GM08714 (cell line): ENCODE data around the gene ALMS1.
"Not testable (repeated sequence)": the region's sequence is repeated elsewhere in the genome, so short reads cannot be mapped to it uniquely, and the experiment has no call there.

ENCODE experiments used
- H3K4me3 ChIP-seq: fragments of 200-500 bp; sonication (Bioruptor generic); 2 replicates; pipeline ENCODE4 v1.5.1; 2014; ENCODE audit warnings: mild to moderate bottlenecking, low read length, inconsistent platforms
- ZNF274 ChIP-seq: IDR thresholded peaks from 2 replicates; pipeline ENCODE4 v1.6.1; 2012; ENCODE audit warnings: mild to moderate bottlenecking, low read depth, low read length

ALMS1 gene

DNA sequence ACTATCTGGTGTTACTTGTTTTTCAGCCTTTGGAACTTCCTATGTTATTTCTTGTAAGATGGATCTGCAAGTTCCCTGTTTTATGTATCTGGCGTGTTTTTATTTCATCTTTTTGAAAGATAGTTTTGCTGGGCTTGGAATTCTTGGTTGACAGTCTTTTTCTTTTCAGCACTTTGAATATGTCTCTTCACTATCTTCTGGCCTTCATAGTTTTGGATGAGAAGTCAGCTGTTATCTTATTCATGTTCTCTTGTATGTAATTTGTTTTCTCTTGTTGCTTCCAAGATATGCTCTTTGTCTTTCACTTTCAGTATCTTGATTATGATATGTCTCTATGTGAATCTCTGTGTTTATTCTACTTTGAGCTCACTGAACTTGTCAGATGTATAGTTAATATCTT is 50.4 kb downstream of the ALMS1 start:
- TF ChIP-seq ZNF274 = no peak
- no peak overlapping the region for H3K4me3 ChIP-seq

DNA sequence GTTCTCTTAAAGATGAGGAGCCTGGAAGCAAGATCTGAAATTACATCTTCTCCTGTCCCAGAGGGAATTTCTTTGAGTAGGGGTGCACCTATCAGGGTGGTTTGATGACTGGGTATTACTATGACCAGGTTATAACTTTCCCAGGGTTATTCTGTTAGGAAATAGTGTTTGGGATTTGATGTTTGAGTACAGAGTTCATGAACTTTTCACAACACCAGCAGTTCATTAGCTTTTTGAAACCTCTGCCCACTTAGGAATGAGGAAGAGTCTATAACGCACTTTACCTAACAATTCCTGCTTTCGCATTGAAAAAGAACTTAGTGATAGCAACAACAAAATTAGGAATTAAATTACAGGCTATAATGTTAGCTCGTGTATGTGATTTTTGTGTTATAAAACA is 58.6 kb downstream of the ALMS1 start:
- TF ChIP-seq ZNF274 = no peak
- H3K4me3 ChIP-seq = no peak overlapping the region

- no peak for TF ChIP-seq ZNF274
- H3K4me3 ChIP-seq = no peak overlapping the region
These were observed 63.2 kb downstream of the ALMS1 start for GRCh38 chr2:73448856-73449255.

GRCh38 chr2:73449404-73449803 is 63.8 kb downstream of the ALMS1 start:
- H3K4me3 ChIP-seq = no peak overlapping the region
- TF ChIP-seq ZNF274 = no peak

GRCh38 chr2:73451263-73451972 is 65.8 kb downstream of the ALMS1 start:
- no peak for TF ChIP-seq ZNF274
- H3K4me3 ChIP-seq = no peak overlapping the region; the same call in 1 of the 2 replicates

GRCh38 chr2:73457982-73458381 is 72.3 kb downstream of the ALMS1 start:
- H3K4me3 ChIP-seq = no peak overlapping the region
- TF ChIP-seq ZNF274 = no peak

DNA sequence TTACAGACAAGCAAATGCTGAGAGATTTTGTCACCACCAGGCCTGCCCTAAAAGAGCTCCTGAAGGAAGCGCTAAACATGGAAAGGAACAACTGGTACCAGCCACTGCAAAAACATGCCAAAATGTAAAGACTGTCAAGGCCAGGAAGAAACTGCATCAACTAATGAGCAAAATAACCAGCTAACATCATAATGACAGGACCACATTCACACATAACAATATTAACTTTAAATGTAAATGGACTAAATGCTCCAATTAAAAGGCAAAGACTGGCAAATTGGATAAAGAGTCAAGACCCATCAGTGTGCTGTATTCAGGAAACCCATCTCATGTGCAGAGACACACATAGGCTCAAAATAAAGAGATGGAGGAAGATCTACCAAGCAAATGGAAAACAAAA is 76.8 kb downstream of the ALMS1 start:
- not testable (repeated sequence) for H3K4me3 ChIP-seq

DNA sequence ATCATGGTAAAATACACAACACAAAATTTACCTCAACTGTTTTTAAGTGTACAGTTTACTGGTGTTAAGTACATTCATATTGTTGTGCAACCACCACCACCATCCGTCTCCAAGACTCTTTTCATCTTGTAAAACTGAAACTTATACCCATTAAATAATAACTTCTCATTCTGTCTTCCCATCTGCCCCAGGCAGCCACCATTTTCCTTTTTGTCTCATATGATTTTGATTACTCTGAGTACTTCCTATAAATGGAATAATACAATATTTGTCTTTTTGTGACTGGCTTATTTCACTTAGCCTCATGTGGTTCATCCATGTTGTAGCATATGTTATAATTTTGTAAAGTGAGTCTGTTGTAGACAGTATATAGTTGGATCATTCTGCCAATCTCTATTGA is 82.7 kb downstream of the ALMS1 start:
- H3K4me3 ChIP-seq = no peak overlapping the region
- TF ChIP-seq ZNF274 = no peak

- not testable (repeated sequence) for H3K4me3 ChIP-seq
These were observed 98.2 kb downstream of the ALMS1 start for GRCh38 chr2:73483874-73484273.

DNA sequence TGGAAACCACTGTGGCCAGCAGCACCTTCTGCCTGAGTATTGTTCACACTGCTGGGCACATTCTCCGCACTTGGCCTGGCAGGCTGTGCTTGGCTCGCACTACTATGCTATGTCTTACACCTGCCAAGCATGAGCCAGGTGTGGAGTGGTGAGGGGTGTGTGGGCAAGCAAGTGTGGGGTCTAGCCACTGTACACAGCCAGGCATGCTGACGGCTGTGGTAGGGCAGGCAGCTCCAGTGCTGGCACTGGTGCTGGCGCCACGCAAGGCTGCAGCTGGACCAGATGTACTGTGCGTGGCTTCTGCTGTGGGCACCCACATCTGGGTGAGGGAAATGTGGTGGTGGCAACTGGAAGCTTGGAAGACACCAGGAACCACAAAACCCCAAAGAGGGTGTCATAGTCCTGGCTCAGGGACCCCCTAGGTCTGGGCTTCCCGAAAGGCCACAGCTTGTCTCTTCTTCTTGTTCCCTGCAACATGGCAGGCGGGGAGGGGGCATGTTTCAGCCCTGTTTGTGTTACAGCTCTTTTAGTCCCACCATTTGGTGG is 101.5 kb downstream of the ALMS1 start:
- no peak for TF ChIP-seq ZNF274
- H3K4me3 ChIP-seq = no peak overlapping the region

DNA sequence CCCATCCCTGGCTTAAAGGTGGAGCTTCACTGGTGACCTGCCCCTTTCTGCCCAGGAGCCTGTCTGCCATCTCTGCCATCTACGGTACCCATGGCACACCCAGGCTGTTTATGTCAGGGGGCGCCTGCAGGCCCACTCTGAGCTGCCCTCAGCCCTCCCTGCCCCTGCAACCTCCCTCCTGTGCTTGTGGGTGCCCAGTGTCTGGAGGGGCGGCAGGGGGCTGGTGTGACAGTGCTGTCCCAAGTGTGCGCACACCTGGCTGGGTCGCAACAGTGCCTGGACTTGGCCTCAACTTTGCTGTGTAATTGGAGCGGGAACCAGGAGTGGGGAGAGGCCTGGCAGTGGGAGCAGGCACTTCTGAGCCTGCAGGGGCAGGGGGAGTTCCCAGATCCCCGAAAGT is 102.4 kb downstream of the ALMS1 start:
- TF ChIP-seq ZNF274 = no peak
- H3K4me3 ChIP-seq = no peak overlapping the region

- TF ChIP-seq ZNF274 = no peak
These were observed 103.4 kb downstream of the ALMS1 start for GRCh38 chr2:73489053-73489452.

GRCh38 chr2:73494031-73494430 is 108.4 kb downstream of the ALMS1 start:
- no peak overlapping the region for H3K4me3 ChIP-seq
- TF ChIP-seq ZNF274 = no peak

More at GRCh38 chr2:73489053-73489452, 103.4 kb downstream of the ALMS1 start:
- H3K4me3 ChIP-seq = no peak overlapping the region

DNA sequence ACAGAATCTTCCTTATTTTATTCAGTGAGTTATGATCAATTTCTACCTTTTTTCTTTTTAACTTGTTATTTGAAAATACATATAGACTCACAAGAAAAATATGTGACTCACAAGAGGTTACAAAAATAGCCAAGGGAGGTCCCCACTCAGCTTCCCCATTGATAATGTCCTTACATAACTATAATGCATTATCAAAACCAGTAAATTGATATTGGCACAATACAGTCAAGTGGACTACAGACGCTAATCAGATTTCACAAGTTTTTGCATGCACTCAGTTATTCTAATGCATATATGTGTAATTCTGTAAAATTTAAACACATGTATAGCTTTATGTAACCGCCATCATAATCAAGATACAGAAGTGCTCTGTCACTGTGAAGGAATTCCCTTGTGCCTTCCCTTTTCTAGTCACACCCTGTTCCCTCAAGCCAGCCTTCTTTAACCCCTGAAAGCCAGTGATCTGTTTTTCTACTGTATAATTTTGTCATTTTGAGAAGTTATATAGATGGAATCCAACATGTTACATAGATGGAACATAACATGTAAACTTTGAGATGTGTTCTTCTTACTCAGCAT is 118.4 kb downstream of the ALMS1 start:
- no peak overlapping the region for H3K4me3 ChIP-seq
- TF ChIP-seq ZNF274 = no peak

GRCh38 chr2:73504850-73505249 is 119.2 kb downstream of the ALMS1 start:
- not testable (repeated sequence) for H3K4me3 ChIP-seq

GRCh38 chr2:73510470-73510869 is 124.8 kb downstream of the ALMS1 start:
- not testable (repeated sequence) for H3K4me3 ChIP-seq

DNA sequence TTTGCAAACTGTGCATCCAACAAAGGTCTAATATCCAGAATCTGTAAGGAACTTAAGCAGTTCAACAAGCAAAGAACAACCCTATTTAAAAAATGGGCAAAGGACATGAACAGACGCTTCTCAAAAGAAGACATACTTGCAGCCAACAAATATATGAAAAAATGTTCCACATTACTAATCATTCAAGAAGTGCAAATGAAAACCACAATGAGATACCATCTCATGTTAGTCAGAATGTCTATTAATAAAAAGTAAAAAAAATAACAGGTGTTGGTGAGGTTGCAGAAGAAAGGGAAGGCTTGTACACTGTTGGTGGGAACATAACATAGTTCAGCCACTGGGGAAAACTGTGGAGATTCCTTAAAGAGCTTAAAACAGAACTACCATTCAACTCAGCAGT is 130.4 kb downstream of the ALMS1 start:
- H3K4me3 ChIP-seq = no peak overlapping the region
- no peak for TF ChIP-seq ZNF274
